GM23248 (cell line): ENCODE data around the gene STEAP3.

Experiments
- EZH2 ChIP-seq: fragments of 200-600 bp; sonication (generic); IDR thresholded peaks from 2 replicates; pipeline ENCODE4 v1.6.1; 2018; ENCODE audit warnings: antibody characterized with exemption, mild to moderate bottlenecking; ENCODE audit not compliant: insufficient read depth, poor library complexity, severe bottlenecking
- EZH2phosphoT487 ChIP-seq: fragments of 200-600 bp; sonication (generic); IDR thresholded peaks from 2 replicates; pipeline ENCODE4 v1.6.1; 2018; ENCODE audit warnings: antibody characterized with exemption, moderate library complexity, mild to moderate bottlenecking, low read depth; ENCODE audit not compliant: insufficient read depth

DNA sequence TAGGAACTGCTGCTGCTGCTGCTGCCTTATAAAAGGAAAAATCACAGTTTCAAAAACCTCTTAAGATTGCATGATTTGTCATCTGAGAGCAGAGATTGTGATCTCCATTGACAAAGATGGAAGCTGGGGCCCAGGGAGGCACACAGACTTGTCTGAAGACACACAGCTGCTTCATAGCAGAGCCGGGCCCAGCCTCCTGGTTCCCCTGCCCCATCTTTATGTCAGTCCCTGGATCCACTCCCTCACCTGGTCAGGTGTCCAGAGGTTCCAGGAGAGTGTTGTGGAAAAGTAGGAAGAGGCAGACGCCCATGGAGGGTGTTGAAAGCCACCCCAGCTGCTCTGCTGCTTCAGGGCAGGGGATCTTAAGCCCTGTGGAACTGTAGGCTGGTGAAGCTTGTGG is 20.0 kb downstream of the STEAP3 start:
- TF ChIP-seq EZH2 (no peak), EZH2phosphoT487 (no peak)
